Dermis microvascular lymphatic vessel endothelial cell (primary cell): ENCODE measurements around the gene DIS3. TPM values are rescaled to one million over a fixed set of nuclear protein-coding genes. Genes with fewer than 3 reads are reported as not detected.
"Not testable (repeated sequence)": the region's sequence is repeated elsewhere in the genome, so short reads cannot be mapped to it uniquely, and the experiment has no call there.

Experiments
- DNase-seq, 2 donors: peaks; one replicate each; pipeline versions ENCODE4 v3.0.0 to v3.0.0-alpha.2; 2010; ENCODE audit warnings: low read depth in 2 of 2
- total RNA-seq: library from RNA; depleted of rRNA; stranded (reverse); fragments of >200 nt; gene quantifications from 2 replicates; pipeline ENCODE4 v1.2.1, GENCODE V29; 2014

DIS3 gene
- 23.1 and 24.8 TPM in 2 replicates for total RNA-seq

GRCh38 chr13:72781451-72782439 is at the start of gene DIS3, which contains the start of gene PIBF1:
DIS3 (minus strand) TSS chr13:72781900; CDS start chr13:72781832, 68 bp downstream.
PIBF1 (plus strand) TSS chr13:72782133; CDS start chr13:72783470, 1,337 bp downstream.
- peak; percentile 92 to 98 for DNase-seq

- DNase-seq: no peak
These were observed 42.0 kb upstream of the DIS3 start for GRCh38 chr13:72823724-72824123.

- DNase-seq: no peak
These were observed 41.4 kb upstream of the DIS3 start for GRCh38 chr13:72823081-72823480.

GRCh38 chr13:72820898-72821279 is 39.2 kb upstream of the DIS3 start:
- no peak for DNase-seq

- DNase-seq: no peak
These were observed 38.6 kb upstream of the DIS3 start for GRCh38 chr13:72820156-72820897.

- peak; percentile 8 to 10 for DNase-seq
These were observed 27.3 kb upstream of the DIS3 start for GRCh38 chr13:72808917-72809500.

- DNase-seq: not testable (repeated sequence)
These were observed 24.8 kb upstream of the DIS3 start for GRCh38 chr13:72806514-72806913.

- DNase-seq: no peak
These were observed 24.1 kb upstream of the DIS3 start for GRCh38 chr13:72805676-72806346.

GRCh38 chr13:72804301-72804700 is 22.6 kb upstream of the DIS3 start:
- no peak for DNase-seq

- DNase-seq: no peak
These were observed 17.1 kb upstream of the DIS3 start for GRCh38 chr13:72798817-72799216.

GRCh38 chr13:72792640-72793039 is 10.9 kb upstream of the DIS3 start:
- DNase-seq: no peak

- DNase-seq: no peak
These were observed 7.1 kb upstream of the DIS3 start for GRCh38 chr13:72788831-72789230.

- not testable (repeated sequence) for DNase-seq
These were observed 3.0 kb upstream of the DIS3 start for GRCh38 chr13:72784679-72785078.

GRCh38 chr13:72782717-72783116 is 1.0 kb upstream of the DIS3 start:
- peak; percentile 7 to 44 for DNase-seq

- no peak for DNase-seq
These were observed 7.7 kb downstream of the DIS3 start for GRCh38 chr13:72774019-72774418.

GRCh38 chr13:72763411-72763810 is 18.3 kb downstream of the DIS3 start:
- DNase-seq: peak; percentile 2 to 60

GRCh38 chr13:72760189-72760588 is 21.5 kb downstream of the DIS3 start:
- DNase-seq: no peak

- DNase-seq: no peak
These were observed 23.7 kb downstream of the DIS3 start for GRCh38 chr13:72757792-72758535.

- no peak for DNase-seq
These were observed 27.6 kb downstream of the DIS3 start for GRCh38 chr13:72754111-72754510.

- no peak for DNase-seq
These were observed 30.5 kb downstream of the DIS3 start for GRCh38 chr13:72751220-72751619.

- no peak for DNase-seq
These were observed 36.4 kb downstream of the DIS3 start for GRCh38 chr13:72745260-72745659.
